GM19043 (cell line): Measurements from ENCODE around the gene MX2.
"Not testable (repeated sequence)": the region's sequence is repeated elsewhere in the genome, so short reads cannot be mapped to it uniquely, and the experiment has no call there.

ENCODE experiments used
- ATAC-seq: cut with Tn5 transposase; IDR thresholded peaks from one replicate; pipeline ENCODE4 v1.9.1; 2021; ENCODE audit warnings: low read depth; ENCODE audit not compliant: unreplicated experiment

MX2 gene

GRCh38 chr21:41333752-41334151, 28.1 kb upstream of the MX2 start:
- no peak for ATAC-seq

GRCh38 chr21:41337515-41337914, 24.3 kb upstream of the MX2 start:
- ATAC-seq, result no peak

GRCh38 chr21:41338455-41338854, 23.4 kb upstream of the MX2 start:
- no peak for ATAC-seq

GRCh38 chr21:41342035-41342434, 19.8 kb upstream of the MX2 start:
- ATAC-seq, result no peak

GRCh38 chr21:41344146-41344545, 17.7 kb upstream of the MX2 start:
- no peak for ATAC-seq

- no peak for ATAC-seq
Observed at GRCh38 chr21:41345356-41345755, 16.5 kb upstream of the MX2 start.

- ATAC-seq, result no peak
Observed at GRCh38 chr21:41345934-41346685, 15.7 kb upstream of the MX2 start.

GRCh38 chr21:41346758-41347157, 15.1 kb upstream of the MX2 start:
- ATAC-seq, result no peak

- ATAC-seq, result no peak
Observed at GRCh38 chr21:41348434-41348833, 13.4 kb upstream of the MX2 start.

- no peak for ATAC-seq
Observed at GRCh38 chr21:41349126-41349525, 12.7 kb upstream of the MX2 start.

- ATAC-seq, result no peak
Observed at GRCh38 chr21:41349619-41350390, 12.0 kb upstream of the MX2 start.

GRCh38 chr21:41350436-41351155, 11.2 kb upstream of the MX2 start:
- ATAC-seq, result no peak

- no peak for ATAC-seq
Observed at GRCh38 chr21:41357546-41357945, 4.3 kb upstream of the MX2 start.

GRCh38 chr21:41358193-41359166, 3.3 kb upstream of the MX2 start:
- ATAC-seq, result no peak

GRCh38 chr21:41359286-41359685, 2.5 kb upstream of the MX2 start:
- ATAC-seq, result no peak

GRCh38 chr21:41359754-41360071, 2.1 kb upstream of the MX2 start:
- ATAC-seq, result not testable (repeated sequence)

- ATAC-seq, result no peak
Observed at GRCh38 chr21:41360072-41360821, 1.6 kb upstream of the MX2 start.

GRCh38 chr21:41361053-41361785, 608 bp upstream of the MX2 start:
- ATAC-seq, result no peak
